ENCODE results near the gene MIOX. TPM values are rescaled to one million over a fixed set of nuclear protein-coding genes. Genes with fewer than 3 reads are reported as not detected.

The MIOX gene
- total RNA-seq, 1 donor from 2014 or later = not detected

DNA sequence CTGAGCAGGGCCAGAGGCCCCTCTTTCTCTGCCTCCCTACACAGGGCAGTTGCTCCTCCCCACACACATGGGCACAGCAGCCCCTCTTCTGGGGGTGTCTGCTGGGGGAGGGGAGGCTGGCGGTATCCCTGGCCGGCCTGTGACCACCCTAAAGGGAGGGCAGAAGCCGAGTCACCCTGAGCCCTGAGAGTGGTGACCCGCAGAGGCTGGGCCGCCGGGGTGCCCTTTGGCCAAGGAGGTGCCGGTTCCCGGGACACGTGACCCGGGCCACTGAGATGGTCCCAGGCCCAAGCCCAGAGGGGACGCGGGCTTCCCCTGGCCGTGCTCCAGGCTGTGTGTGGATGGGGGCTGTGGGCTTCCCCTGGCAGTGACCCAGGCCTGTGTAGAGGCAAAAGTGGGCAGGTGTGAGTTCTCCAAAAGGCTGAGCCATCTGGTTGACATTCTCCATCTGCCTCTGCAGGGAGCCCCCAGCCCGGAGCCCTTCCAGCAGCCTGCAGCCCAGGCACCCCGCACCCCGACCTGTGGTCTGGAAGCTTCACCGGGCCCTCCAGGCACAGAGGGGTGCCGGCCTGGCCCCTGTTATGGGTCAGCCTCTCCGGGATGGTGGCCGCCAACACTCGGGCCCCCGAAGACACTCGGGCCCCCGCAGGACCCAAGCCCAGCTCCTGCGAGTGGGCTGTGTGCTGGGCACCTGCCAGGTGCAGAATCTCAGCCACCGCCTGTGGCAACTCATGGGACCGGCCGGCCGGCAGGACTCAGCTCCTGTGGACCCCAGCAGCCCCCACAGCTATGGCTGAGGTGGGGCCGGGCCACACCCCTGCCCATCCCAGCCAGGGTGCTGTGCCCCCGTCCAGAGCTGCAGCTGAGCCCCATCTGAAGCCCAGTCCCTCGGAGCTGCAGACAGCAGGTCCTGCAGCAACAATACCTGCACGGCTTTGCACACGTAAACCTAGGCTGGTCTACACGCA is 4.3 kb upstream of the MIOX start:
- TF ChIP-seq, protein P1, sequence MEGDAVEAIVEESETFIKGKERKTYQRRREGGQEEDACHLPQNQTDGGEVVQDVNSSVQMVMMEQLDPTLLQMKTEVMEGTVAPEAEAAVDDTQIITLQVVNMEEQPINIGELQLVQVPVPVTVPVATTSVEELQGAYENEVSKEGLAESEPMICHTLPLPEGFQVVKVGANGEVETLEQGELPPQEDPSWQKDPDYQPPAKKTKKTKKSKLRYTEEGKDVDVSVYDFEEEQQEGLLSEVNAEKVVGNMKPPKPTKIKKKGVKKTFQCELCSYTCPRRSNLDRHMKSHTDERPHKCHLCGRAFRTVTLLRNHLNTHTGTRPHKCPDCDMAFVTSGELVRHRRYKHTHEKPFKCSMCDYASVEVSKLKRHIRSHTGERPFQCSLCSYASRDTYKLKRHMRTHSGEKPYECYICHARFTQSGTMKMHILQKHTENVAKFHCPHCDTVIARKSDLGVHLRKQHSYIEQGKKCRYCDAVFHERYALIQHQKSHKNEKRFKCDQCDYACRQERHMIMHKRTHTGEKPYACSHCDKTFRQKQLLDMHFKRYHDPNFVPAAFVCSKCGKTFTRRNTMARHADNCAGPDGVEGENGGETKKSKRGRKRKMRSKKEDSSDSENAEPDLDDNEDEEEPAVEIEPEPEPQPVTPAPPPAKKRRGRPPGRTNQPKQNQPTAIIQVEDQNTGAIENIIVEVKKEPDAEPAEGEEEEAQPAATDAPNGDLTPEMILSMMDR (IDR thresholded peaks at IDR 0.05) = no peak
- H3K4me1 ChIP-seq = peaks cover 17% of the 10 kb centered on the region
- H3K9me3 ChIP-seq = no peaks in the 10 kb centered on the region
- H3K4me3 ChIP-seq = peak overlapping the region; percentile 61
- H3K27me3 ChIP-seq (ENCODE audit: low read depth) = peaks cover 51% of the 10 kb centered on the region
- DNase-seq (no peak), ATAC-seq (no peak)
- intact Hi-C loops (cut with DNase I) = no loop called here
- H3K27ac ChIP-seq = no peak overlapping the region
- H3K36me3 ChIP-seq = no peaks in the 10 kb centered on the region

DNA sequence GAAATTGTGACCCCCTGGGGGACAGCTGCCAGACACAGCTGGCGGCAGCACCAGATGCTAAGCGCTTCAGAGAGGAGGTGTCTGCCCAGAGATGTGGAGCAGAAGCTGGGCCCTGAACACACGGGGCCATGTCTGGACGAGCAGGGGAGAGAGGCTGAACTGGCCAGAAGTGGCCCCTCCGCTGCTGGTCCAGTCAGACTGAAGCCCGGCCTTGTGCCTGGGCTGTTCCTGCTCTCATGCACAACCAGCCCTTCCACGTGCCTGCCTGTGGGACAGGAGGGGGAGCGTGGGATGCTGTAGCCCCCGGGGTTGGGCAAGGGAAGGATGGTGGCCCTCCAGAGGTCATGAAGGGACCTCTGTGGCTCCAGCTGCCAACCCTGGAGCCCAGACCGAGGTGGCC is 3.6 kb upstream of the MIOX start:
- H3K4me3 ChIP-seq = no peak overlapping the region
- peaks cover 58% of the 10 kb centered on the region for H3K27me3 ChIP-seq (ENCODE audit: low read depth)
- H3K9me3 ChIP-seq = no peaks in the 10 kb centered on the region
- H3K4me1 ChIP-seq = peaks cover 17% of the 10 kb centered on the region
- intact Hi-C loops (cut with DNase I) = no loop called here
- TF ChIP-seq, protein P1 (IDR thresholded peaks at IDR 0.05) = no peak
- H3K36me3 ChIP-seq = no peaks in the 10 kb centered on the region
- ATAC-seq (no peak), DNase-seq (no peak)
- H3K27ac ChIP-seq = no peak overlapping the region

DNA sequence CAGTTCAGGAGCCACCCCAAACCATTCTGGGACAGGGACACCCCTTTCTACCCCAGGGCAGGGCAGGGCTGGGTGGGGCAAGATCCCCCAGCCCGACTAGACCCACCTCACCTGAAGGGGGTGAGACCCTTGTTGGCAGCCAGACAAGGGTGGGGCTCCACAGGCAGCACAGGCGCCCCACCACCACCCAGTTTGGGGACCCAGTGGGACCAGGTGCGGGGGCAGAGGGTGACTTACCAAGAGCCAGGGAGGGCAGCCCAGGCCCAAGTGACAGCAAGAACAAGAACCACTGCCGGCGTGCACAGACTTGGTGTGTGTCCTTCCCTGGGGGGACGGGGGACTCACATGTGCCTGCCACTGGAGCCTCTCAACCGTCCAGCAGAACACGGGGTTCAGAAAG is 3.1 kb upstream of the MIOX start:
- no peak for DNase-seq
- intact Hi-C loops (cut with DNase I) = no loop called here
- H3K4me1 ChIP-seq = peaks cover 17% of the 10 kb centered on the region
- TF ChIP-seq, protein P1 (IDR thresholded peaks at IDR 0.05) = no peak
- no peak for ATAC-seq
- H3K27ac ChIP-seq = no peak overlapping the region
- H3K27me3 ChIP-seq (ENCODE audit: low read depth) = peaks cover 59% of the 10 kb centered on the region
- H3K9me3 ChIP-seq = no peaks in the 10 kb centered on the region
- no peaks in the 10 kb centered on the region for H3K36me3 ChIP-seq
- no peak overlapping the region for H3K4me3 ChIP-seq

DNA sequence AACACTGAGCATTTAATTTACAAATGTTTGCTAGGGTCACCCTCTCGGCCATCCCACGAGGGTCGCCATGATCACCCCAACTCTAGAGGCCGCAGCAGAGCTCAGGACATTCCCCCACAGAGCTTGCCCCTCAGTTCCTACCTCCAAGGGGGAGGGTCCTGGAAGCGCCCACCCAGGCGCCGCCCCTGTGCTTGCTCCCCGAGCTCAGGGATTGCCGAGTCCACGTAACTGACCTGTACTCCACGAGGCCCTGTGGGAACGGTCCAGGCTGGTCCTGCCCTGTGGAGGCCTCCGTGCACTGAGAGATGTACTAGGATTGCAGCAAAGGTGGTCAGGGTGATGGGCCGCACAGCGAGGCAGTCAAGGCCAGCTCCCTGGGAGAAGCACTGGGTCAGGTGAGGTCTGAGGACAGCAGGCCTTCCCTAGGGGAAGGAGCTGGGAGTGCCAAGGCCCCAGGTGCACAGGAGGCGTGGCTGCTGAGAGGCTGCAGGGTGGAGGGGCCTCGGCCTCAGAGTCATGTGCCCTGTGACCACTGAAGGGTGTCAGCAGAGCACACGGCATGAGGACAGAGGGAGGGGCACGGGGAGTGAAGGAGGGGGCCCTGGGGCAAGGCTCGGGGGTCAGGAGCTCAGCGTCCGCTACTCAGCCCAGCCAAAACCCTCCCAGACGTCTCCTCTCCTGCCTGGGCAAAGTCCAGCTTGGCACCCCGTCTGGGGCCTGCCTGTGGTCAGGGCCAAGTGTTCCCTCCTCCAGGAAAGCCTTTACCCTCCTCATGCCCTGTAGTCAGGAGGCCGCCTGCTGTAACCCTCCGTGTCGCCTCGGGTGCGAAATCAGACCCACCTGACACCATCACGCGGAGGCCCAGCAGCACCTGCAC is 2.4 kb upstream of the MIOX start:
- no peak for ATAC-seq
- intact Hi-C loops (cut with DNase I) = no loop called here
- H3K4me1 ChIP-seq = peaks cover 17% of the 10 kb centered on the region
- H3K27ac ChIP-seq = no peak overlapping the region
- peaks cover 52% of the 10 kb centered on the region for H3K27me3 ChIP-seq (ENCODE audit: low read depth)
- no peak overlapping the region for H3K4me3 ChIP-seq
- DNase-seq = no peak
- TF ChIP-seq, protein P1 (IDR thresholded peaks at IDR 0.05) = no peak
- no peaks in the 10 kb centered on the region for H3K9me3 ChIP-seq
- no peaks in the 10 kb centered on the region for H3K36me3 ChIP-seq

DNA sequence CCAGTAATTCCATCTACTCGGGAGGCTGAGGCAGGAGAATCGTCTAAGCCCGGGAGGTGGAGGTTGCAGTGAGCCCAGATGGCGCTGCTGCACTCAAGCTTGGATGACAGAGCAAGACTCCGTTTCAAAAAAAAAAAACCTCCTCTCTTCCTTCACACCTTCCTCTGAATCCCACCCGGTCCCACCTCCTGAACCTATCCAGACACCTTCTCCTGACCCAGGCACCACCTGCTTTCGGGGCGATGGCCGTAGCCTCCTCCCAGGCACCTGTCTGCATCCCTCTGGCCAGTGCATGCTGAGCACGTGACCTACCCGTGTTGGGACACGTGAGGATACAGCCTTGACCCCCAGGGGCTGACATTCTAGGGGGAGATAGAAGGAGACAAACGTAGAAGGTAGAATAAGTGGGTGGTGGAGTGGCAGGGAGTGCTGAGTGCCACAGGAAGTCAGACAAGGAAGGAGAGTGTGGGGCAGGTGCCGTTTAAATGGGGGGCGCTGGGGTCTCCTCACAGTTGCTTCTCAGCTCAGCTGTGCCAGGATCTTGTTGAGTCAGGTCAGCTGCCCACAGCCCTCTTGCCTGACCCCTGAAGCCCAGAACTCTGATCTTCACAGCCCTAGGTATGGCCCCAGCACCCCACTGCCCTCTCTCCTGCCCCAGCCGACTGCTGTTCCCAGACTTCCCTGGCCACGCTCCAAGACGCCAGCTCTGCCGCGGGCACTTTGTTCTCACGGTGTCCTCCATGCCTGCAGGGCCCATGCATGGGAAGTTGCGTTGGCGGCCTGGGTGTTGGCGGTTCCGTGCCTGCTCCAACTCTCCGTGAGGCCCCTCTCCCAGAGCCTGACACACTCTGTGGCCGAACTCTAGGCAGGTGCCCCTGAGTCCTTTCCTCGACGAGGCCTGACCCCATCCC is 1.2 kb upstream of the MIOX start:
- Histone ChIP-seq H3K27ac (no peak overlapping the region), H3K4me3 (no peak overlapping the region), H3K4me1 (peaks cover 17% of the 10 kb centered on the region), H3K36me3 (no peaks in the 10 kb centered on the region), H3K9me3 (no peaks in the 10 kb centered on the region), H3K27me3 (ENCODE audit: low read depth) (peaks cover 52% of the 10 kb centered on the region)
- DNase-seq = peak; percentile 67
- intact Hi-C loops (cut with DNase I) = no loop called here
- TF ChIP-seq, protein P1 (IDR thresholded peaks at IDR 0.05) = no peak
- peak; percentile 27 to 32 for ATAC-seq

Data from lower lobe of right lung (tissue), 2 donors.